Stomach smooth muscle (tissue), 2 donors: Measurements from ENCODE around the gene AMN.
"Not testable (repeated sequence)": the region's sequence is repeated elsewhere in the genome, so short reads cannot be mapped to it uniquely, and the experiment has no call there.

Experiments used
- H3K27ac ChIP-seq: one replicate; pipeline ENCODE4 v1.7.0; 2013; ENCODE audit warnings: mild to moderate bottlenecking, low read length, inconsistent platforms
- H3K27me3 ChIP-seq, 2 donors: one replicate each; pipeline ENCODE4 v1.7.0; 2013; ENCODE audit warnings: low read length in 2 of 2; ENCODE audit not compliant: insufficient read depth in 2 of 2, control insufficient read depth in 1 of 2
- H3K36me3 ChIP-seq, 2 donors: one replicate each; pipeline ENCODE4 v1.7.0; 2013; ENCODE audit warnings: low read length in 2 of 2; ENCODE audit not compliant: control insufficient read depth in 2 of 2, insufficient read depth in 2 of 2
- H3K4me1 ChIP-seq: one replicate; pipeline ENCODE4 v1.7.0; 2013; ENCODE audit warnings: low read length; ENCODE audit not compliant: control insufficient read depth, insufficient read depth
- H3K4me3 ChIP-seq, 2 donors: one replicate each; pipeline ENCODE4 v1.7.0; 2013; ENCODE audit warnings: low read length in 2 of 2
- H3K9ac ChIP-seq, 2 donors: one replicate each; pipeline ENCODE4 v1.7.0; 2013; ENCODE audit warnings: low read length in 2 of 2, mild to moderate bottlenecking in 1 of 2
- H3K9me3 ChIP-seq, 2 donors: one replicate each; pipeline ENCODE4 v1.7.0; 2013; ENCODE audit warnings: low read length in 2 of 2; ENCODE audit not compliant: control insufficient read depth in 2 of 2
- donor health status: healthy.
- donor health status: Pancreatic carcinoma.

The AMN gene

DNA sequence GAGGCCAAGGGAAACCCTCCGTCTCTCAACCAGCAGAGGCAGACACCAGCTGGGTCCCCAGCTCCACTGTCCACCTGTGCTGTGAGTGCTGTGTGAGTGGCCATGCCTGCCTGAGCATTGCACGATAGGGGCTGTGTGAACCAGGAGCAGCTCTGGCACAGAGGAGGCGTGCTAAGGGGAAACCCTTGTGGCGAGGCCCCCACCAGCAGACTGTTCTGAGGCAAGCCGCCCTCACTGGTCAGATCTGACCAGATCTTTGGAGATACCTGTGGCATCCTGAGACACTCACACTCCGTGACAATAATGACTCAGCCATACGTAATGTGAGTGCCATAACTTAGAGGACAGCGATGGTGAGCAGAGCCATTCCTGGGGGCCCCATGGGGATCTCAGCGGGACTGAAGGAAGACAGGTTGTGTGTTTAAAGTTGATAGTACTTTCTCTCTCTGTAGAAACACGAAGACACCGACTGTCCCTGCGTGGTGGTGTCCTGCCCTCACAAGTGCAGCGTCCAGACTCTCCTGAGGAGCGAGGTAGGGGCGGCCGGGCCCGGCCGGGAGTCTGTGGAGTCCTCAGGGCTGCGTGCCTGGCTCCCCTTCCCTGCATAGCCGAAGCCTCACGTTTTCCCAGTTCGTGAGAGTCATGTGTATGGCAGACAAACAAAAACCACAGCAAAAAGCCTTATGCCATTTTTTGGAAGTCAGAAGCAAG is 36.6 kb upstream of the AMN start:
- peaks cover 3 to 15% of the 10 kb centered on the region in 2 donors for H3K36me3 ChIP-seq

GRCh38 chr14:102888748-102889147 is 33.7 kb upstream of the AMN start:
- no peaks in the 10 kb centered on the region for H3K27me3 ChIP-seq
- peaks cover 3 to 15% of the 10 kb centered on the region in 2 donors for H3K36me3 ChIP-seq
- no peaks in the 10 kb centered on the region for H3K9me3 ChIP-seq
- H3K27ac ChIP-seq: no peak overlapping the region
- peaks cover 7% of the 10 kb centered on the region for H3K4me1 ChIP-seq
- no peak overlapping the region for H3K9ac ChIP-seq
- no peak overlapping the region for H3K4me3 ChIP-seq

More for the DNA sequence above, 36.6 kb upstream of the AMN start:
- Histone ChIP-seq H3K27me3 (no peaks in the 10 kb centered on the region), H3K4me3 (no peak overlapping the region), H3K27ac (no peak overlapping the region), H3K9ac (no peak overlapping the region), H3K4me1 (no peaks in the 10 kb centered on the region), H3K9me3 (no peaks in the 10 kb centered on the region)

- no peak overlapping the region for H3K4me3 ChIP-seq
- H3K9ac ChIP-seq: no peak overlapping the region
- H3K4me1 ChIP-seq: peaks cover 8% of the 10 kb centered on the region
- no peaks in the 10 kb centered on the region for H3K9me3 ChIP-seq
- no peak overlapping the region for H3K27ac ChIP-seq
- no peaks in the 10 kb centered on the region for H3K27me3 ChIP-seq
- peaks cover 3 to 15% of the 10 kb centered on the region in 2 donors for H3K36me3 ChIP-seq
Measured at GRCh38 chr14:102889615-102890014, 32.8 kb upstream of the AMN start.

DNA sequence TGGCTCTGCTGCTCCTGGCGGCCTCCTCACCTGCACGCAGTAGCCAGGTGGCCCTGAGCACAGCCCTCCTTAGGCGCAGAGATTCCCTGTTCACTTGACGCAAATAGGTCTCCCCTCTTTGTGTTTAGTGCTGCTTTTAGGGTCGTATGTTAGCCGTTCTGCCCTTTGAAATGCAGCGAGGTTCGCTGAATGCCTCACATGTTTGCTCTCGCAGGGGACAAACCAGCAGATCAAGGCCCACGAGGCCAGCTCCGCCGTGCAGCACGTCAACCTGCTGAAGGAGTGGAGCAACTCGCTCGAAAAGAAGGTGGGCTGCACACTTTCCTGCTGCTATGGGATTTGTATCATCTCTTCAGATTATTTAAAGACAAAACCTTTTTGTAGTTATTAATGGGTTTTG is 31.4 kb upstream of the AMN start:
- Histone ChIP-seq H3K9ac (no peak overlapping the region), H3K27me3 (no peaks in the 10 kb centered on the region), H3K4me1 (peaks cover 8% of the 10 kb centered on the region), H3K4me3 (no peak overlapping the region), H3K27ac (no peak overlapping the region), H3K9me3 (no peaks in the 10 kb centered on the region), H3K36me3 (peaks cover 3 to 11% of the 10 kb centered on the region in 2 donors)

- Histone ChIP-seq H3K9ac (no peak overlapping the region), H3K4me3 (no peak overlapping the region), H3K9me3 (no peaks in the 10 kb centered on the region), H3K27ac (no peak overlapping the region), H3K36me3 (peaks cover 3 to 11% of the 10 kb centered on the region in 2 donors), H3K4me1 (peaks cover 8% of the 10 kb centered on the region), H3K27me3 (no peaks in the 10 kb centered on the region)
Measured at GRCh38 chr14:102891556-102891955, 30.9 kb upstream of the AMN start.

DNA sequence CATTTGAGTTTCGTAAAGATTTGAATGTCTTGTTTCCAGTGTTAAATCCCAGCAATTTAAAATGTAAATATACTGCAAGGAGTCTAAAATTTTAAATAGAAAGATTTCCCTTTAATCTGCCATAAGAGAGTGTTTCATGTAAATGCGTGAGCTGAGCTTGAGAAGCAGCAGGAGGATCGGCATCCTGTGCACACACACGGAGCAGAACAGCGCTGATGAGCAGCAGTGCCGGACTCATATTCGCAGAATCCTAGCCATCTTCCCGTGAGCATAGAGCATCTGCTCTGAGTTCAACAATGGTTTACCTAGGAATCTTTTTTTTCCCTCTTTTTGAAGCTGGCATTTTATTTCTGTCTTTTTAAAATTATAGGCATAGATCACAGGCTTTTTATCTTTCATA is 29.8 kb upstream of the AMN start:
- Histone ChIP-seq H3K4me3 (no peak overlapping the region), H3K27me3 (no peaks in the 10 kb centered on the region), H3K36me3 (peaks cover 3 to 11% of the 10 kb centered on the region in 2 donors), H3K27ac (no peak overlapping the region), H3K4me1 (peaks cover 8% of the 10 kb centered on the region), H3K9ac (no peak overlapping the region), H3K9me3 (no peaks in the 10 kb centered on the region)

- peaks cover 5 to 7% of the 10 kb centered on the region in 2 donors for H3K36me3 ChIP-seq
- H3K9me3 ChIP-seq: no peaks in the 10 kb centered on the region
- peaks cover 8% of the 10 kb centered on the region for H3K4me1 ChIP-seq
- H3K9ac ChIP-seq: no peak overlapping the region
- H3K27ac ChIP-seq: peak overlapping the region; percentile 18
- H3K4me3 ChIP-seq: peak overlapping the region; percentile 1 to 29
- H3K27me3 ChIP-seq: no peaks in the 10 kb centered on the region
Measured at GRCh38 chr14:102893452-102893851, 29.0 kb upstream of the AMN start.

DNA sequence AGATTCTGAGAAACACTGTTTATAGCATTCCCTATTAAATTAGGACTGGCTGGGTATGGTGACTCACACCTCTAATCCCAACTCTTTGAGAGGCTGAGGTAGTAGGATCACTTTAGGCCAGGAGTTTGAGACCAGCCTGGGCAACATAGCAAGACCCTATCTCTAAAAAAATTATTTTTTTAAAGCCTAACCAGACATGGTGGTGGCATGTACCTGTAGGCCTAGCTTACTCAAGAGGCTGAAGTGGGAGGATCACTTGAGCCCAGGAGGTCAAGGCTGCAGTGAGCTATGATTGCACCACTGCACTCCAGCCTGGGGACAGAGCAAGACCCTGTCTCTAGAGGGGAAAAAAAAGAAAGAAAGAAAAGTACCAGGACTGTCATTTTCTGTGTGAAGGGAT is 25.7 kb upstream of the AMN start:
- H3K9me3 ChIP-seq, H3K36me3 ChIP-seq, H3K4me3 ChIP-seq, H3K27me3 ChIP-seq, H3K4me1 ChIP-seq, H3K9ac ChIP-seq, H3K27ac ChIP-seq: not testable (repeated sequence)

- Histone ChIP-seq H3K9ac (no peak overlapping the region), H3K27me3 (no peaks in the 10 kb centered on the region), H3K9me3 (no peaks in the 10 kb centered on the region), H3K4me3 (no peak overlapping the region), H3K27ac (no peak overlapping the region), H3K36me3 (peaks cover 0 to 2% of the 10 kb centered on the region in 2 donors), H3K4me1 (peaks cover 8% of the 10 kb centered on the region)
Measured at GRCh38 chr14:102897299-102898027, 25.0 kb upstream of the AMN start.

DNA sequence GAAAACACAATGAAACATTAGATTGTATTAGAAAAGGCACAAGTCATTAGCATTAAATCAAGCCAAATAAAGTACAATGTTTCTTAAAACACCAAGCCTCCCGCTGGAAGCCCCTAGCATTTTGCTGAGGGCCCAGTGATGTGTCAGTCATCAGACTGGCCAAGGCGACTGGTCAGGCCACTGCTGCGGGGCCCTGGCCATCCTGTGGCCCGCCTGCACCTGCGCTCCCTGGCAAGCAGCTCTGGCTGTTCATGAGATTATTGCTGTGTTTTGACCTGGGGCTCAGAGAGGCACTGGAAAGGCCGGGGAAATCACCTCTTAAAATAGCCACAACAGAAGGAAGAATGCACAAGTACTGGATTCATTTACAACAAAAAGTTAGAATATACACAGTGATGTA is 24.2 kb upstream of the AMN start:
- Histone ChIP-seq H3K36me3 (peaks cover 0 to 2% of the 10 kb centered on the region in 2 donors), H3K4me3 (no peak overlapping the region), H3K9ac (no peak overlapping the region), H3K27ac (no peak overlapping the region), H3K9me3 (no peaks in the 10 kb centered on the region), H3K27me3 (no peaks in the 10 kb centered on the region), H3K4me1 (peaks cover 5% of the 10 kb centered on the region)
